GM20431 (cell line): ENCODE measurements around the gene ABHD14A.

Experiments used
- in situ Hi-C: fragments of 300-500 bp; cut with MseI, MboI; formaldehyde crosslinking; loops from one replicate; pipeline ENCODE4 v1.15.0; 2020; ENCODE audit warnings: low sequenced_read_pairs; ENCODE audit not compliant: unreplicated experiment

ABHD14A gene

DNA sequence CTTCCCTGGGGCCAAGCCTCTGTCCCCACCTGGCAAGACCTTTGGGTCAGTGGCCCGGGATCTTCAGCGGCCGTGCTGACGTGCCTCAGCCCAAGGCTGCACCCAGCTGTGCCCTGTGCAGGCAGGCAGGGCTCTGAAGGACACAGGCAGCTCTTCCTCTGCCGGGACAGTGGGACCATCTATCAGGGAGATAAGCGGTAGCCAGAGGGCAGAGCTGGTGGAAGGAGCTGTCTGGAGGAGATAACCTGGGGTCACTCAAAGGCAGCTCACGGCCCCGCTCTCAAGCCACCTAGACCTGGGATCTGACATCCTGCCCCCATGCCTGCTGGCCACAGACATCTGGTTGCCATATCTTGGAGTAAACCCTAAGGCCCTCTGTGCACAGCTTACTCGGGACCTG, 54.2 kb downstream of the ABHD14A start:
- in situ Hi-C loops: no loop called here

DNA sequence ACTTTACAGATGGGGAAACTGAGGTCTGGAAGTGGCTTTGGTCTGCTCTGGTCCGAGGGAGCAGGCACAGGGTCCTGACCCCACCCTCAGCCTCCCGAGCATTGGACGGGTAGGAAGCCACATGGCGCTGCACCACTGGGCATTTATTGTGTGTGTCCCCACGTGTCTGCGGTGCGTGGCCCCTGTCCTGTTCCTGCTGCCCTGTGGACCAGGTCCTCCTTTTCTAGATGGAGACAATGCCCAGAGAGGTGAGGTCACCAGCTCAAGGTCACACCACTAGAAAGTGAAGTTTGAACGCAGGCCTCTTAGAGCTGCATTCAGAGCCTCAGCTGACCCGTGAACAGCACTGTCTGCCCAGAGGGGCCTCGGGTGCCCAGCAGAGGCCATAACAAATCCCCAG, 54.7 kb downstream of the ABHD14A start:
- in situ Hi-C loops: no loop called here
